22Rv1 (cell line): ENCODE measurements around the gene ELF3.

Experiments
- CTCF ChIP-seq: fragments of 450-650 bp; IDR thresholded peaks from 2 replicates; pipeline ENCODE4 v1.5.1; 2017; ENCODE audit warnings: mild to moderate bottlenecking
- ZFX ChIP-seq: fragments of 450-650 bp; IDR thresholded peaks from 2 replicates; pipeline ENCODE4 v1.6.1; 2017; ENCODE audit warnings: antibody characterized with exemption, borderline replicate concordance

GRCh38 chr1:201983380-201983805, 27.0 kb upstream of the ELF3 start:
- TF ChIP-seq CTCF (0 out of 2 replicates have a peak, but pooled peaks have one; percentile 1), ZFX (no peak)
